Measurements from ENCODE around the gene GOLGA6D.

GOLGA6D gene

GRCh38 chr15:75325922-75326321 is 43.3 kb downstream of the GOLGA6D start:
- no peaks in the 10 kb centered on the region for H4K20me1 ChIP-seq (ENCODE audit: insufficient read depth)
- no peaks in the 10 kb centered on the region for H3K27me3 ChIP-seq (ENCODE audit: insufficient read depth, low read depth)
- H3K4me2 ChIP-seq, result no peak overlapping the region
- no peak for TF ChIP-seq CTCF (conservative IDR thresholded peaks at IDR 0.05; ENCODE audit: low read depth, low read length)
- H3K36me3 ChIP-seq (ENCODE audit: insufficient read depth), result no peaks in the 10 kb centered on the region
- H2AFZ ChIP-seq (ENCODE audit: low read depth), result no peak overlapping the region
- no peaks in the 10 kb centered on the region for H3K4me1 ChIP-seq (ENCODE audit: low read depth, poor library complexity, severe bottlenecking)
- no peaks in the 10 kb centered on the region for H3K79me2 ChIP-seq (ENCODE audit: insufficient read depth, low read depth)
- H3K27ac ChIP-seq, result no peak overlapping the region
- H3K4me3 ChIP-seq (IDR thresholded peaks at IDR 0.05; ENCODE audit: insufficient read depth, low read depth, low read length), result no peak overlapping the region
- no peak overlapping the region for H3K9ac ChIP-seq

- Histone ChIP-seq H3K36me3 (ENCODE audit: insufficient read depth) (no peaks in the 10 kb centered on the region), H4K20me1 (ENCODE audit: insufficient read depth) (no peaks in the 10 kb centered on the region), H3K4me2 (no peak overlapping the region), H3K4me3 (IDR thresholded peaks at IDR 0.05; ENCODE audit: insufficient read depth, low read depth, low read length) (no peak overlapping the region), H3K27ac (no peak overlapping the region), H3K27me3 (ENCODE audit: insufficient read depth, low read depth) (no peaks in the 10 kb centered on the region), H3K9ac (no peak overlapping the region), H3K79me2 (ENCODE audit: insufficient read depth, low read depth) (no peaks in the 10 kb centered on the region), H2AFZ (ENCODE audit: low read depth) (no peak overlapping the region), H3K4me1 (ENCODE audit: low read depth, poor library complexity, severe bottlenecking) (no peaks in the 10 kb centered on the region)
- TF ChIP-seq CTCF (conservative IDR thresholded peaks at IDR 0.05; ENCODE audit: low read depth, low read length), result no peak
Observed at GRCh38 chr15:75327005-75327404, 44.4 kb downstream of the GOLGA6D start.

- H3K27me3 ChIP-seq (ENCODE audit: insufficient read depth, low read depth), result no peaks in the 10 kb centered on the region
- H3K9ac ChIP-seq, result no peak overlapping the region
- H3K36me3 ChIP-seq (ENCODE audit: insufficient read depth), result no peaks in the 10 kb centered on the region
- no peak overlapping the region for H3K4me2 ChIP-seq
- no peak for TF ChIP-seq CTCF (conservative IDR thresholded peaks at IDR 0.05; ENCODE audit: low read depth, low read length)
- no peaks in the 10 kb centered on the region for H4K20me1 ChIP-seq (ENCODE audit: insufficient read depth)
- H2AFZ ChIP-seq (ENCODE audit: low read depth), result no peak overlapping the region
- H3K79me2 ChIP-seq (ENCODE audit: insufficient read depth, low read depth), result no peaks in the 10 kb centered on the region
- no peak overlapping the region for H3K4me3 ChIP-seq (IDR thresholded peaks at IDR 0.05; ENCODE audit: insufficient read depth, low read depth, low read length)
- no peaks in the 10 kb centered on the region for H3K4me1 ChIP-seq (ENCODE audit: low read depth, poor library complexity, severe bottlenecking)
- no peak overlapping the region for H3K27ac ChIP-seq
Observed at GRCh38 chr15:75327491-75327890, 44.9 kb downstream of the GOLGA6D start.

GRCh38 chr15:75328493-75329314 is 46.1 kb downstream of the GOLGA6D start:
- no peak overlapping the region for H3K9ac ChIP-seq
- no peak for TF ChIP-seq CTCF (conservative IDR thresholded peaks at IDR 0.05; ENCODE audit: low read depth, low read length)

More at GRCh38 chr15:75328493-75329314, 46.1 kb downstream of the GOLGA6D start:
- H3K27ac ChIP-seq, result no peak overlapping the region
- H3K36me3 ChIP-seq (ENCODE audit: insufficient read depth), result no peaks in the 10 kb centered on the region
- H3K27me3 ChIP-seq (ENCODE audit: insufficient read depth, low read depth), result no peaks in the 10 kb centered on the region
- no peak overlapping the region for H3K4me3 ChIP-seq (IDR thresholded peaks at IDR 0.05; ENCODE audit: insufficient read depth, low read depth, low read length)
- H3K4me1 ChIP-seq (ENCODE audit: low read depth, poor library complexity, severe bottlenecking), result peaks cover 3% of the 10 kb centered on the region
- H3K4me2 ChIP-seq, result no peak overlapping the region
- H4K20me1 ChIP-seq (ENCODE audit: insufficient read depth), result no peaks in the 10 kb centered on the region
- no peak overlapping the region for H2AFZ ChIP-seq (ENCODE audit: low read depth)
- H3K79me2 ChIP-seq (ENCODE audit: insufficient read depth, low read depth), result no peaks in the 10 kb centered on the region

Data from KMS-11 (cell line).